K562 (cell line): Measurements from ENCODE around the gene VPS37B. TPM values are rescaled to one million over a fixed set of nuclear protein-coding genes. Genes with fewer than 3 reads are reported as not detected.

Source experiments
- ATAC-seq: fragments of 200-7000 bp; cut with Tn5 transposase; 3 replicates; pipeline ENCODE4 v1.9.1; 2020; ENCODE audit warnings: moderate library complexity
- BruUV-seq: library from RNA; stranded (reverse); fragments of 400-500 nt; replicated peaks from 2 replicates; lab custom pipeline; 2021; lab: Mats Ljungman, UMichigan
- CTCF ChIA-PET: fragments of 300-600 bp; formaldehyde crosslinking; extraction: SDS; loops from one replicate; lab custom pipeline; 2021; ENCODE audit warnings: low intra/inter-chr PET ratio; lab: Yijun Ruan, JAX
- POLR2A ChIA-PET: fragments of 300-600, 350-650 bp; sonication (Branson Sonifier 250); formaldehyde crosslinking; extraction: SDS; loops from one replicate; lab custom pipeline; 2021; ENCODE audit warnings: antibody characterized with exemption, inconsistent platforms; lab: Yijun Ruan, JAX
- DNase-seq, 4 experiments: peaks; one replicate each; pipeline versions ENCODE4 v3.0.0 to v3.0.0-alpha.2; 2011 to 2018; ENCODE audit warnings: low spot score in 3 of 4, mixed read lengths in 3 of 4; ENCODE audit errors: extremely low read depth in 1 of 4
- FAIRE-seq: peaks from 2 replicates; lab custom pipeline; 2011; peaks lifted over from hg19 to GRCh38; lab: Jason Lieb, UNC
- H2AFZ ChIP-seq: 2 replicates; pipeline ENCODE4 v1.6.0; 2011; ENCODE audit warnings: low read depth, low read length, control low read depth, inconsistent platforms
- H3K27ac ChIP-seq: fragments of 200-600 bp; 3 replicates; pipeline ENCODE4 v1.8.0; 2011; ENCODE audit warnings: low read depth, mild to moderate bottlenecking, control low read depth, inconsistent platforms, low read length, moderate library complexity, mixed read lengths; ENCODE audit errors: extremely low read depth
- H3K27me3 ChIP-seq, 2 experiments: fragments of 300-600 bp in 1 of 2; 2 replicates in 1 of 2; 3 replicates in 1 of 2; pipeline versions ENCODE4 v1.6.0 to v1.8.0; 2011; ENCODE audit warnings: inconsistent platforms in 2 of 2, low read length in 2 of 2, mild to moderate bottlenecking in 1 of 2, mixed read lengths in 1 of 2, moderate library complexity in 1 of 2; ENCODE audit not compliant: control insufficient read depth in 2 of 2, insufficient read depth in 2 of 2
- H3K36me3 ChIP-seq: fragments of 300-600 bp; 3 replicates; pipeline ENCODE4 v1.8.0; 2011; ENCODE audit warnings: mild to moderate bottlenecking, low read length, inconsistent platforms; ENCODE audit not compliant: control insufficient read depth, insufficient read depth
- H3K4me1 ChIP-seq, 2 experiments: fragments of 200-600 bp in 1 of 2; replicated peaks in 1 of 2; 2 replicates in 1 of 2; 3 replicates in 1 of 2; pipeline versions ENCODE4 v1.5.1 to v1.8.0; 2011; ENCODE audit warnings: inconsistent platforms in 2 of 2, low read length in 2 of 2, mild to moderate bottlenecking in 1 of 2, mixed read lengths in 1 of 2, moderate library complexity in 1 of 2; ENCODE audit not compliant: control insufficient read depth in 2 of 2, insufficient read depth in 2 of 2
- H3K4me2 ChIP-seq: 2 replicates; pipeline ENCODE4 v1.6.1; 2011; ENCODE audit warnings: low read length, control low read depth, inconsistent platforms, mixed read lengths; ENCODE audit not compliant: insufficient read depth
- H3K4me3 ChIP-seq: fragments of 200-600 bp; sonication (generic), shearing (Covaris generic); 2 replicates; pipeline ENCODE4 v1.5.1; 2016; ENCODE audit warnings: control low read depth, inconsistent platforms
- H3K79me2 ChIP-seq: fragments of 200-600 bp; 3 replicates; pipeline ENCODE4 v1.8.0; 2011; ENCODE audit warnings: low read length, inconsistent platforms; ENCODE audit not compliant: control insufficient read depth, insufficient read depth
- H3K9ac ChIP-seq, 2 experiments: 2 replicates each; pipeline versions ENCODE4 v1.6.0 to v1.6.1; 2011; ENCODE audit warnings: low read depth in 2 of 2, low read length in 2 of 2, control low read depth in 1 of 2, inconsistent platforms in 1 of 2, mild to moderate bottlenecking in 1 of 2, mixed read lengths in 1 of 2; ENCODE audit not compliant: insufficient read depth in 1 of 2
- H3K9me1 ChIP-seq: one replicate; pipeline ENCODE4 v1.6.0; 2011; ENCODE audit warnings: inconsistent platforms, mild to moderate bottlenecking, low read length, moderate library complexity; ENCODE audit not compliant: control insufficient read depth, insufficient read depth
- H3K9me3 ChIP-seq: replicated peaks from 2 replicates; pipeline ENCODE4 v1.5.1; 2011; ENCODE audit warnings: low read depth, low read length, inconsistent platforms; ENCODE audit not compliant: control insufficient read depth, insufficient read depth
- H4K20me1 ChIP-seq: replicated peaks from 2 replicates; pipeline ENCODE4 v1.6.1; 2011; ENCODE audit warnings: low read length, inconsistent platforms, mixed read lengths; ENCODE audit not compliant: control insufficient read depth, insufficient read depth
- CHD4 ChIP-seq: fragments of 200-600 bp; sonication (generic); IDR thresholded peaks from 3 replicates; pipeline ENCODE4 v1.6.1; 2012; ENCODE audit warnings: low read depth, mild to moderate bottlenecking, mixed read lengths, low read length, inconsistent platforms; ENCODE audit not compliant: insufficient read depth, insufficient replicate concordance, poor library complexity, severe bottlenecking
- CREB3L1 ChIP-seq: fragments of 450-650 bp; IDR thresholded peaks from 2 replicates; pipeline ENCODE4 v1.6.1; 2014; ENCODE audit warnings: low read depth, mild to moderate bottlenecking, moderate library complexity, borderline replicate concordance
- E2F6 ChIP-seq, 2 experiments: IDR thresholded peaks; 2 replicates each; pipeline ENCODE4 v1.6.1; 2011; ENCODE audit warnings: borderline replicate concordance in 1 of 2, control low read depth in 1 of 2, low read depth in 1 of 2, low read length in 1 of 2, mild to moderate bottlenecking in 1 of 2, mixed read lengths in 1 of 2, moderate library complexity in 1 of 2; ENCODE audit not compliant: insufficient read depth in 1 of 2, insufficient read length in 1 of 2, poor library complexity in 1 of 2, severe bottlenecking in 1 of 2; ENCODE audit errors: extremely low read depth in 1 of 2
- NFIX ChIP-seq: fragments of 250-450 bp; sonication (Bioruptor Pico); IDR thresholded peaks from 2 replicates; pipeline ENCODE4 v1.4.0; 2020; ENCODE audit warnings: low read depth, mild to moderate bottlenecking, moderate library complexity
- RNF219 ChIP-seq: fragments of 250-450 bp; sonication (Bioruptor Pico); IDR thresholded peaks from 2 replicates; pipeline ENCODE4 v1.5.0; 2022; ENCODE audit warnings: mild to moderate bottlenecking
- SETDB1 ChIP-seq: IDR thresholded peaks from one replicate; pipeline ENCODE4 v1.6.1; 2012; ENCODE audit warnings: low read length, control low read depth, inconsistent platforms
- TEAD2 ChIP-seq: fragments of 450-650 bp; IDR thresholded peaks from 2 replicates; pipeline ENCODE4 v1.6.1; 2016; ENCODE audit warnings: missing genetic modification characterization, control low read depth, missing compliant biosample characterization
- ZBTB34 ChIP-seq: fragments of 250-450 bp; sonication (Bioruptor Pico); IDR thresholded peaks from 2 replicates; pipeline ENCODE4 v1.8.0; 2021; ENCODE audit warnings: mild to moderate bottlenecking, moderate library complexity
- ZNF766 ChIP-seq: fragments of 200-800 bp; sonication (Bioruptor generic); conservative IDR thresholded peaks from 2 replicates; pipeline ENCODE4 v1.6.1; 2016; ENCODE audit warnings: missing genetic modification characterization, missing compliant biosample characterization
- WGBS: fragments of 100-300 bp; shearing (Covaris generic); methylation state at CpG from one replicate; pipeline ENCODE4 v1.1.6; 2016; ENCODE audit warnings: low coverage, mixed read lengths; ENCODE audit not compliant: insufficient coverage; ENCODE audit errors: missing lambda C conversion rate; 5-methylcytosine and 5-hydroxymethylcytosine counted together
- in situ Hi-C: fragments of 300-500 bp; cut with MboI; formaldehyde crosslinking; loops from 4 replicates; pipeline ENCODE4 v1.15.0; 2018; ENCODE audit warnings: inconsistent platforms, mixed read lengths
- intact Hi-C: fragments of 100-400 bp; cut with micrococcal nuclease; formaldehyde crosslinking; loops from 2 replicates; pipeline ENCODE4 v1.14.2; 2022
- polyA plus RNA-seq, 8 experiments: library from polyadenylated mRNA; depleted of rRNA in 4 of 8; stranded (reverse) in 5 of 8; unstranded in 3 of 8; fragments of >200 nt; fragmentation: Nextera tagmentation in 2 of 8; fragmentation: Illumina TruSeq in 1 of 8; extraction: Ambion mirVana in 2 of 8; extraction: Trizol in 1 of 8; gene quantifications; 2 replicates each; pipeline versions ENCODE4 v1.2.1 to v1.2.3, GENCODE V29; 2011 to 2014; ENCODE audit warnings: inconsistent platforms in 1 of 8, missing spikeins in 1 of 8
- total RNA-seq, 7 experiments: library from RNA; depleted of rRNA in 6 of 7; stranded (reverse); fragments of >200 nt in 6 of 7; fragmentation: Illumina TruSeq in 2 of 7; extraction: Trizol in 2 of 7; gene quantifications; 2 replicates each; pipeline versions ENCODE4 v1.2.1 to v1.2.3, GENCODE V29; 2011 to 2021; ENCODE audit warnings: low replicate concordance in 1 of 7
- TF ChIP-seq, protein P1 (sequence below): fragments of 250-450 bp; sonication (Bioruptor Pico); IDR thresholded peaks from 2 replicates; pipeline ENCODE4 v1.8.0; 2022; ENCODE audit warnings: moderate library complexity, mild to moderate bottlenecking, inconsistent platforms

VPS37B gene
- total and polyA plus RNA-seq, 9 of the 15 experiments (the other 6 are each of a cell fraction or from before 2014, with no cell fraction given), result 0.28 to 37.4 (median 17.9) TPM

DNA sequence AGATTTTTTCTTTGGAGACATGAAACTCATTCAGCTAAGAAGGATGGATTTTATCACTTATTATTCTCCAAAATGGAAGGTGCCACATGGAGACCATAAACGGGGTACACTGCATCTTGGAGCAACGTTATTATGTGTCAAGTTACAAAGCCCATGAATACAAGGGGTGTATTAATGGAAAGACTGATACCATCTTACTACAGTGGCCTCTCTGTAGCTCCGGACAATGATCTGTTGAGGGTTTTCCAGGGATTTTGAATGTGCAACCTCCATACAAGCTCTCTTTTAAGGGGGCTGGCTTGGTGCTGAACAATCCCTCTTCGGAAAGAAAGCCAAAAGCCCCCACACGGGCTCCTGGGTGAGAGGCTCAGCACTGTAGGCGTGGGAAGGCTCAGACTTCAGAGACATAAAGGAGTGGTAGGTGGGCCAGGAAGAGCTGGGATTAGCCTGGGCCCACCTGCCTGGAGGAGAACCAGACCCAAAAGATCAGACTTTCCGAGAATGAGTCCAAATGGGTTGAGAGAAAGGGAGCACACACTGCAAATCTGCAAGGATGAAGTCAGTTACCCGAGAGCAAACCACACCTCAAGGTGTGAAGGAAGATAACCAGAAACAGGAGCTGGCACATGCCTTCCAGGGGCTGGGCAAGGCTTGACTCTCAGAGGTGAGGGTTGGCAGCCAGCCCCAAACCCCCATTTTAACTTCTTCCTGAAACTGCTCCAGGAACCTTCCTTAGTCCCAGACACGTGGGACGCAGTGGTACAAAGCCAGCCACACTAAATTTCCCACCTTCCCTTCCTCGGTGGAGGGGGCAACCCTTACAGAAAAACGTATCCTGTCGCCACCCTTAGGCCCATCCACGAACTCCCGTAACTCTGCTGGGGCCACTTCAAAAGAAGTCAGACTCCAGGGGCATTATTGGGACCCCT is 1.5 kb downstream of the VPS37B start:
- H3K9me3 ChIP-seq, result no peaks in the 10 kb centered on the region
- TF ChIP-seq E2F6 (IDR thresholded peaks at IDR 0.05; ENCODE audit: borderline replicate concordance in 1 of 2, extremely low read depth in 1 of 2, insufficient read depth in 1 of 2, insufficient read length in 1 of 2, low read depth in 1 of 2, low read length in 1 of 2, poor library complexity in 1 of 2, severe bottlenecking in 1 of 2) (peak; percentile 73 to 84), CREB3L1 (peak; percentile 39; the same call in 1 of the 2 replicates), NFIX (CRISPR knock-in tag) (no peak), SETDB1 (no peak), ZBTB34 (no peak), CHD4 (no peak), TEAD2 (tag) (no peak), ZNF766 (no peak), RNF219 (no peak)
- TF ChIP-seq, protein P1, sequence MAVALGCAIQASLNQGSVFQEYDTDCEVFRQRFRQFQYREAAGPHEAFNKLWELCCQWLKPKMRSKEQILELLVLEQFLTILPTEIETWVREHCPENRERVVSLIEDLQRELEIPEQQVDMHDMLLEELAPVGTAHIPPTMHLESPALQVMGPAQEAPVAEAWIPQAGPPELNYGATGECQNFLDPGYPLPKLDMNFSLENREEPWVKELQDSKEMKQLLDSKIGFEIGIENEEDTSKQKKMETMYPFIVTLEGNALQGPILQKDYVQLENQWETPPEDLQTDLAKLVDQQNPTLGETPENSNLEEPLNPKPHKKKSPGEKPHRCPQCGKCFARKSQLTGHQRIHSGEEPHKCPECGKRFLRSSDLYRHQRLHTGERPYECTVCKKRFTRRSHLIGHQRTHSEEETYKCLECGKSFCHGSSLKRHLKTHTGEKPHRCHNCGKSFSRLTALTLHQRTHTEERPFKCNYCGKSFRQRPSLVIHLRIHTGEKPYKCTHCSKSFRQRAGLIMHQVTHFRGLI (CRISPR knock-in tag), result no peak

More for the DNA sequence above, 1.5 kb downstream of the VPS37B start:
- ATAC-seq (peak; percentile 56), DNase-seq (peak in 2 of 4 experiments; percentile 60 to 69), FAIRE-seq (peak; percentile 67)
- BruUV-seq, result no TSS peak
- H3K27me3 ChIP-seq, result no peaks in the 10 kb centered on the region
- H3K9ac ChIP-seq, result peak overlapping the region; percentile 95 to 96
- no peak overlapping the region; the same call in 1 of the 2 replicates for H2AFZ ChIP-seq
- peak overlapping the region; percentile 92 for H3K27ac ChIP-seq
- in situ Hi-C loops (no loop called here), intact Hi-C loops (no loop called here)
- POLR2A ChIA-PET, result interaction anchor here (0.5 to 1.8 kb wide), 7 partner anchors 8 to 1598 kb away, joined by 3 to 6 read pairs (median 4); no protein-coding TSS in a partner anchor
- no peaks in the 10 kb centered on the region for H3K9me1 ChIP-seq
- 2% methylated on average over 15 of the region's 15 CpGs for WGBS
- CTCF ChIA-PET, result no interaction called here
- peaks cover 65% of the 10 kb centered on the region for H3K79me2 ChIP-seq
- peaks cover 19% of the 10 kb centered on the region; the same call in 1 of the 2 replicates for H4K20me1 ChIP-seq
- H3K36me3 ChIP-seq, result peaks cover 18% of the 10 kb centered on the region; the same call in 2 of the 3 replicates
- peak overlapping the region; percentile 86 for H3K4me3 ChIP-seq
- H3K4me1 ChIP-seq, result peaks cover 18 to 49% of the 10 kb centered on the region in 2 experiments
- H3K4me2 ChIP-seq, result peak overlapping the region; percentile 92
